H4 (cell line): ENCODE measurements around the gene HSPA14. TPM values are rescaled to one million over a fixed set of nuclear protein-coding genes. Genes with fewer than 3 reads are reported as not detected.
"Not testable (repeated sequence)": the region's sequence is repeated elsewhere in the genome, so short reads cannot be mapped to it uniquely, and the experiment has no call there.

ENCODE experiments used
- DNase-seq: peaks from one replicate; pipeline ENCODE4 v3.0.0-alpha.2; 2015; ENCODE audit warnings: low spot score
- total RNA-seq: library from RNA; depleted of rRNA; stranded (reverse); fragments of >200 nt; shearing (Covaris generic); gene quantifications from 2 replicates; pipeline ENCODE4 v1.2.3, GENCODE V29; 2014; rRNA removed

The HSPA14 gene
- total RNA-seq, 1 experiment from 2014 or later, result 19.5 TPM

DNA sequence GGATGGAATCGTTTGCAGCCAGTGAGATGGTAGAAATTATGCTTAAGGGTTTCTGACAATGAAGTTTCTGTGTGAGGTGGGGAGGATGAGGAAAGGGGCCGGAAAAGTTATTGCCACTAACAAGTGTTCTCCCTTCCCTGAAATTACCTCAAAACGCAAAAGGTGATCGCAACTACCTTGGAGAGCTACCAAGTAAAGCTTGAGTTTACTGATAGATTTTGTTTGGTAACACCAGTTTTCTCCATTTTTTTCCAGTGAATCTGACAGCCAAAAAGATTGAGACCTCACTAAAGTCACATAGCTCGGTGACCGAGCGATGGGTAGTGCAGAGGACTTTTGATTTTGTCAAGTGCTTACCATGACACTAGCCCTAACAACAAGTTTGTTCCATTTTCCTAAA lies 42.1 kb downstream of the HSPA14 start:
- DNase-seq, result no peak

- DNase-seq, result no peak
Measured at GRCh38 chr10:14884082-14884481, 46.0 kb downstream of the HSPA14 start.

DNA sequence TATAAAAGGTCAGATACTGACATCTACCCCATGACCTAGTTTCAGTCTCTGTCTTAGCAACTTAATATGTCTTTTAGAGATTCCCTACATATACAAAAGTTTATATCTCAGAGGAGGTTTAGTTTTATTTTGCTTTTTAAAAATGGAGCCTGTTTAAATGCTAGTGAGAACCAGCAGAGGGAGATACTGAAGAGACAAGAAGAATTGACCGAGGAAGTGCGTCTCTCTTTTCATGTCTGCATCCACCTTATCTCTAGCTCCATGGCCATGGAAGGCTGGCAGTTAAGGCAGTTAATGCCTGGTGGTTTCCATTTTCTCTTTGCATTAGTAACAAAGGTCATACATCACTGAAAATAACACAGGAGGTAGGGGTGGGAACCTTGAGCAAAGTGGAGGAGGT lies 51.2 kb downstream of the HSPA14 start:
- no peak for DNase-seq

DNA sequence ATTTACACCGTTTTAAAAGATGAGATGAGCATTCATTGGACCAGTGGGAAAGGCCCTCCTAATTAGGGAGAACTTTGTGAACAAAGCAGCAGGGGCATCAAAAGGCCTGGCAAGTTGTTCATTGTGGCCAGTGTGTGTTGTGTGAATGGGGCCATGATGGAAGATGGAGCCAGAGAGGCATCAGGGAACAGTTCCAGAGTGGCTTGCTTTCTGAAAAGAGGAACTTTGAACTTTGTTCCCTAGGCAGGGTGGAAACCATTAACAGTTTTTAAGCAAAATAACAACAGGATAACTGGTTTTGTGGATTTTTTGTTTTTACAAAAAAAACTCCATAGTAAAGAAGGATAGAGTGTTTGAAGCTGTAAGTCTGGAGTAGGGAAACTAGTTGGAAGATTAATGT lies 53.0 kb downstream of the HSPA14 start:
- DNase-seq, result no peak

GRCh38 chr10:14904316-14904732 lies 66.2 kb downstream of the HSPA14 start:
- DNase-seq, result peak; percentile 21

- DNase-seq, result no peak
Measured at GRCh38 chr10:14904864-14905263, 66.8 kb downstream of the HSPA14 start.

DNA sequence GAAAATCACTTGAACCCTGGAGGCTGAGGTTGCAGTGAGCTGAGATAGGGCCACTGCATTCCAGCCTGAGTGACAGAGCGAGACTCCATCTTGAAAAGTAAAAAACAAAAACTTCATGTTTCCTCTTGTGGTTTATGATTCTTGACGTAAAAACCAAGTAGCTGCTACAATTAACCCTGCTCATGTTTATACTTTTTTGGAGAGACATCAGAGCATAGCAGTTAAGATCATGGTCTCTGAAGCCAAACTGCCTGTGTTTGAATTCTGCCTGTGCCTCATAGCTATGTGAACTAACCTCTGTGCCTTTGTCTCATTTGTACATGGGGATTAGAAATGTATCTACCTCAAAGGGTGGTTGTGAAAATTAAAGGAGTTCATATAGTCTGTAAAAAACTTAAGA lies 67.8 kb downstream of the HSPA14 start:
- no peak for DNase-seq

DNA sequence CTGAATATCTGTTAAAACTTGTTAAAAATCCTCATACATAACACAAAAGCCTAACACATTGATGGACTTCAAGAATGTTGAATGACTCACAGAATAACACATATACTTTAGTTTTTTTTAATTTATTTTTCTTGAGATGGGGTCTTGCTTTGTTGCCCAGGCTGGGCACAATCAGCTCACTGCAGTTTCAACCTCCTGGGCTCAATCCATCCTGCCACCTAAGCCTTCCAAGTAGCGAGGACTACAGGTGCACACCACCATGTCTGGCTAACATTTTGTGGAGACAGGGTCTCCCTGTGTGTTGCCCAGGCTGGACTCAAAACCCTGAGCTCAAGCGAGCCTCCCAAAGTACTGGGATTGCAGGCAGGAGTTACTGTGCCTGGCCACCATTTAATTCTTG lies 68.7 kb downstream of the HSPA14 start:
- DNase-seq, result no peak

DNA sequence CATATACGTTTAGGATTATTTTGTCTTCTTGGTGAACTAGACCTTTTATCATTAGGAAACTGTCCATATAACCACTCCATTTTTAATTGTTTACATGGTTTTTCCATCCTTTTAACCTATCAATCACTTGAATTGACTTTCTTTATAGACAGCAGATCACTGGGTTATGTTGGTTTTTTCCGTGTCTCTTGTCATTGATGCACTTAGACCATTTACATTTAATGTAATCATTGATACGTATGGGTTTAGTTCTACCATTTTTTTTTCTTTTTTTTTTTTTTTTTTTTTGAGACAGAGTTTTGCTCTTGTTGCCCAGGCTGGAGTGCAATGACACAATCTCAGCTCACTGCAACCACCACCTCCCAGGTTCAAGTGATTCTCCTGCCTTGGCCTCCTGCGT lies 69.5 kb downstream of the HSPA14 start:
- DNase-seq, result not testable (repeated sequence)

- DNase-seq, result no peak
Measured at GRCh38 chr10:14909101-14909500, 71.0 kb downstream of the HSPA14 start.

- no peak for DNase-seq
Measured at GRCh38 chr10:14910953-14911352, 72.8 kb downstream of the HSPA14 start.

GRCh38 chr10:14911801-14912200 lies 73.7 kb downstream of the HSPA14 start:
- no peak for DNase-seq

- no peak for DNase-seq
Measured at GRCh38 chr10:14916600-14916999, 78.5 kb downstream of the HSPA14 start.

- DNase-seq, result no peak
Measured at GRCh38 chr10:14917827-14918226, 79.7 kb downstream of the HSPA14 start.

DNA sequence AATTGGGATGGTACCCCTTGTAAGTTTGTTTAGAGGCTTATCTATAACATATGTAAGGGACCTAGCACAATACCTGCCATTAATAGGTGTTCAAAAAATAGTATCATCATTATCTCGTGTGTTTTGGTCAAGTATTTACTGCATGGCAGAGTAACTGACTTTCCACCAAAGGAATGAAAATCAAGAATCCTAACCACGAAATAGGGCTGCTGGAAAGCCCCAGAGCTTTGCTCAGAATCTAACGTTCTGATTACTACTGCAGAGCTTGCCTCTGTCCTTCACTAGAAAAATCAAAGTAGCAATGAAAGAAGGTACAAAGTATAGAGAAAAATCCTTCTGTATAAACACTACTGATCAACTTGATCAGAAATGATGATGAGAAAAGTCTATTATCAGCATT lies 80.9 kb downstream of the HSPA14 start:
- DNase-seq, result no peak

Other genes with a start within 250 kb of the HSPA14 start
- gene FAM107B, start 63.4 kb upstream of the HSPA14 start, total RNA-seq, result 10.0 and 16.2 TPM in 2 replicates
- 0.10 TPM in 1 of 2 replicates, not detected in the other for gene CDNF, start 269 bp upstream of the HSPA14 start, total RNA-seq
- gene MSANTD7, start within 50 bp of the HSPA14 start, total RNA-seq, result 17.5 and 18.4 TPM in 2 replicates
- gene SUV39H2, start 40.6 kb downstream of the HSPA14 start, total RNA-seq, result 15.5 and 27.6 TPM in 2 replicates
- gene DCLRE1C, start 115.8 kb downstream of the HSPA14 start, total RNA-seq, result 3.5 and 6.6 TPM in 2 replicates
- gene MEIG1, start 121.1 kb downstream of the HSPA14 start, total RNA-seq, result 1.2 and 1.9 TPM in 2 replicates
- gene OLAH, start 205.6 kb downstream of the HSPA14 start, total RNA-seq, result 0.74 TPM in 1 of 2 replicates, not detected in the other